ENCODE measurements around the gene SORL1. TPM values are rescaled to one million over a fixed set of nuclear protein-coding genes. Genes with fewer than 3 reads are reported as not detected.

Gene SORL1
- total RNA-seq, 1 donor from 2014 or later, result 25.3 TPM

DNA sequence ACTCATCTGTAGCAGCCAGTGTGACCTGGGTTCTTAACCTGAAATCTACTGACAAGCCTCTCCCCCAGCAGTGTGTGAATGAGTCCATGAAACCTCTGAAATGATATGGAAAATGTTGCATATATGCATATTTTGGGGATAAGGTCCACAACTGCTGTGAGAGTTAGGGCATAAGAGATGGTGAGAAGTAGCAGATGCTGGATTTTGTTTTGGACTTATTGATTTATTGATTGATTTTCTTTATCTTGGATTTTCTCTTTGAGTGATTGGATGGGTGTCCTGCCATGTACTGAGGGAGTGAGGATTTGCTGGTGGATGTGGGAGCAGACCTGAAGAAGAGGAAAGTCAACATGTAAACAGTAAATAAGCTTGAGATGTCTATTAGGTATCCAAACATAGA, 212.0 kb downstream of the SORL1 start:
- no peak for DNase-seq

DNA sequence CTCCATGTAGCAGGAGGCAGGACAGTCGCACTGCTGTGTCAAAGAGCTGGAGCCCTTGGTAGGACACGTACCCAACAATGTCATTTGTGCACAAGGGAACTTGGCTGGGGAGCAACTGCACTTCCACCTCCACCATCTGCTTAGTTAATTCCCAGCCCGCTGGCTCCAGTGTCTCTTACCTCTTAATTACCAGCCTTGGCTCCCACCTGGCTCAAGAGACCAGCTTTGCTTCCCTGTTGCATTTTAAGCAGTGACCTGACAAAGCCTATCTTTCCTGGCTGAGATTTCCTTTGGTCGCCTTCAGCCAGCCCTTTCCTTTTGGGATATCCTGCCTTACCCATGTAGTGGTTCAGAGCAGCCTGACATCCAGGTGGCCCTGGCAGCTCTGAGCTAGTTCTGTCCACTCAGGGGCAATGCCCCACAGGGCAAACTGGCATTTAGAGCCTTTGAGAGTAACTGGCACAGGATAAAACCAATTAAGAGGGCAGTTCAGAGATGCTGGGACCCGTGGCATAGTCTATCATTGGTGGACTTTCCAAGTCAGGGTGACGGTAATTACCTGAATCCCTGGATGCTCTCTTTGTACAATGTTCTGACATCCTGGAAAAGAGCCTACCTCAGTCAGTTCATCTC, 213.2 kb downstream of the SORL1 start:
- no peak for DNase-seq

DNA sequence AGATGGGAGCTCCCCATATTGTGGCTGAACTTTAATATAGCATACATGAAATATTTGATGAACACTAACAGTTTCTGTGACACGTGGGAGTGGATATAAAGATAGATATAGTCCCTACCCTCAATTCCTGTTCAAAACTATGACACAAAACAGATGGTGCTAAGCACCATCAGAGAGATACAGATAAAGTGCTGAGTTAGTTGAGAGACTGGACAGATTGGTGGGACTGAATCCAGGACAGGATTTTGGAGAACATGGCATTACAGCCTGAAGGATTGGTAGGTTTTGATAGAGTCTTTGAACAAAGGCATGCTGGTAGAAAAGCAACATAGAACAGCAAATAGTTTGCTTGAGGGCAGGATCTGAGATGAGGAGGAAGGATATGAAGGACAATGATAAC, 215.7 kb downstream of the SORL1 start:
- DNase-seq, result no peak

GRCh38 chr11:121669422-121669821, 217.3 kb downstream of the SORL1 start:
- DNase-seq, result no peak

DNA sequence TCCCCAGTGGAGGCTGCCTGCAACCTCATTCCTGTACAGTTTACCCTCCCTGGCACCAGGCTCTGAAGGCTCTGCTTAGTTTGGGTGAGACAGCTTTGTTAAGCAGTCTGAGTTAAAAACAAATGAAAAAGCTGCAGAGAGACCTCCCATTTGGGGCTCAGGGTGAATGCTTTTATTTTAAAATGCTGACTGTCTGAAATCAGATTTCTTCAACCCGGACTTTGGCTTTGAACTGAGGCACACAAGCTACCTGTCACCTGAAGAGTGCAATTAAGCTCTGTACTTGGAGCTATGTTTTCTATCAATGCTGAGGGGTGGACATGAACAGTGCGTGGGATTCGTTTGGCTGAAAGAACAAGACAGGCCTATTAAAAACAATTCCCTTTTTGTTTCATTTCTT, 218.2 kb downstream of the SORL1 start:
- no peak for DNase-seq

- DNase-seq, result no peak
Observed at GRCh38 chr11:121670805-121671282, 218.7 kb downstream of the SORL1 start.

DNA sequence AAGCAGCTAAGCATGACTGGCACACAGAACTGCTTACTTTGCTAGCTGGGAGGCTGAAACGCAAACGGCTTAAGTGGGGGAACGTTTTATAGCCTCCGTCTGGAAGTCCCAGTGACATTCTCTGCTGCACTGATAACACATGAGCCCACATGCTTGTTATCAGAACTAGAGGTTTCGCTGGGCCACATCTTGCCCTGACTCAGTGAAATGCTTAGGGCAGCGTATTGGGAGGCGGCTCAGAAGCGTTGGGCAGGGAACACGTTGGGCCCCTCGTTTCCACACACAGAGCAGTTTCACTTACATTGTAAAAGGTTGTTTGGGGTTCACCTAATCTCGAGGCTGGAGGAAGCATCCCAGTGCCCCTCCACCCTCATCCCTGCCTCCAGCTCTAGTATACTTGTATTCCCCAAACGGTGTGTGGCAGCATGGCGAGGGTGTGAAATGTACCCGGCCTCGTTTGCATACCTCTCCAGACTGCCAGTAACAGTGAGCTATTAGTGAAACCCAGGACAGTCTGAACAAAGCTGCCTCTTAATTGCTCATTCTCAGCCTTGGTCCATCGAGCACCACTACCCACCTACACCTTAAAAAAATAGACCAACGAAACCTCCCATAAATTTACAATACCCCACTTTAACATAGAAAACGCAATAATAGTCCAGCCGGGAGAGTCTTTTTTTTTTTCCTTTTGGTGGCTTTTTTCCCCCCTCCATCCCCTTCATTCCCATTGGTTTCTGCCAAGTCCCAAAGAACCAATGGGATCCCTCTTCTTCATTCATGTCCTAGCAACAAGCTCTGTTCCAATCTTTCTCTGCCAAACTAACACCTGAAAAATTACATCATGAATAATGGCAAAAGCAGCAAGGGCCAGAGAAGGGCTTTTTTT, 219.4 kb downstream of the SORL1 start:
- DNase-seq, result peak; percentile 51

GRCh38 chr11:121672630-121673487, 220.7 kb downstream of the SORL1 start:
- no peak for DNase-seq

GRCh38 chr11:121681550-121682268, 229.6 kb downstream of the SORL1 start:
- DNase-seq, result no peak

Other genes starting within 250 kb of the SORL1 start
- 53.8 TPM for gene SC5D, start 159.5 kb upstream of the SORL1 start, total RNA-seq